K562 (cell line): Measurements from ENCODE around the gene IKBKG. TPM values are rescaled to one million over a fixed set of nuclear protein-coding genes. Genes with fewer than 3 reads are reported as not detected.

ENCODE experiments used
- ARID1B ChIP-seq: fragments of 450-650 bp; IDR thresholded peaks from 2 replicates; pipeline ENCODE4 v1.6.1; 2016; ENCODE audit warnings: antibody characterized with exemption, mild to moderate bottlenecking, inconsistent platforms
- BACH1 ChIP-seq: fragments of 200-800 bp; sonication (Bioruptor generic); IDR thresholded peaks from 2 replicates; pipeline ENCODE4 v1.6.1; 2016; ENCODE audit warnings: missing genetic modification characterization, missing compliant biosample characterization
- DACH1 ChIP-seq: fragments of 450-650 bp; IDR thresholded peaks from 2 replicates; pipeline ENCODE4 v1.6.1; 2018; ENCODE audit not compliant: partially characterized antibody
- ETS1 ChIP-seq: conservative IDR thresholded peaks from 2 replicates; pipeline ENCODE4 v1.6.1; 2011; ENCODE audit warnings: low read depth, mild to moderate bottlenecking, low read length; ENCODE audit not compliant: control insufficient read depth
- FOXO4 ChIP-seq: fragments of 450-650 bp; formaldehyde crosslinking; IDR thresholded peaks from 2 replicates; pipeline ENCODE4 v1.4.0; 2020; ENCODE audit warnings: mild to moderate bottlenecking, moderate library complexity
- JUN ChIP-seq, 2 experiments: sonication (generic) in 1 of 2; formaldehyde crosslinking in 1 of 2; IDR thresholded peaks; 2 replicates each; pipeline versions ENCODE4 v1.6.1 to v1.8.0; 2012 to 2022; ENCODE audit warnings: borderline replicate concordance in 2 of 2, mild to moderate bottlenecking in 2 of 2, improper control_type of control experiment in 1 of 2, low read depth in 1 of 2, low read length in 1 of 2, missing genetic modification reagents in 1 of 2
- MAFF ChIP-seq: IDR thresholded peaks from 2 replicates; pipeline ENCODE4 v1.6.1; 2012; ENCODE audit warnings: low read length, improper control_type of control experiment
- MBD2 ChIP-seq: sonication (generic); IDR thresholded peaks from 2 replicates; pipeline ENCODE4 v1.6.1; 2016; ENCODE audit warnings: low read depth, borderline replicate concordance
- MCM7 ChIP-seq, 2 experiments: fragments of 450-650 bp; IDR thresholded peaks; 2 replicates each; pipeline ENCODE4 v1.6.1; 2016 to 2018
- MYNN ChIP-seq, 2 experiments: sonication (generic); formaldehyde crosslinking in 1 of 2; IDR thresholded peaks; 2 replicates each; pipeline versions ENCODE4 v1.5.0 to v1.6.1; 2016 to 2020; ENCODE audit warnings: antibody characterized with exemption in 1 of 2, missing genetic modification reagents in 1 of 2
- NR2C2 ChIP-seq, 2 experiments: fragments of 200-800 bp in 1 of 2; sonication (Bioruptor generic) in 1 of 2; sonication (generic) in 1 of 2; formaldehyde crosslinking in 1 of 2; IDR thresholded peaks; 2 replicates each; pipeline versions ENCODE4 v1.6.1 to v1.8.0; 2016 to 2022; ENCODE audit warnings: mild to moderate bottlenecking in 1 of 2, missing compliant biosample characterization in 1 of 2, missing genetic modification characterization in 1 of 2, missing genetic modification reagents in 1 of 2
- PHF8 ChIP-seq: fragments of 200-600 bp; sonication (generic); IDR thresholded peaks from 2 replicates; pipeline ENCODE4 v1.6.1; 2012; ENCODE audit warnings: mixed run types, mild to moderate bottlenecking, inconsistent platforms, low read length, moderate library complexity, borderline replicate concordance
- RBFOX2 ChIP-seq: fragments of 200-400 bp; formaldehyde crosslinking; IDR thresholded peaks from 2 replicates; pipeline ENCODE4 v1.6.1; 2017; ENCODE audit warnings: low read depth, mild to moderate bottlenecking, low read length, moderate library complexity
- SIN3A ChIP-seq, 2 experiments: fragments of 150-350 bp in 1 of 2; IDR thresholded peaks; 2 replicates each; pipeline ENCODE4 v1.6.1; 2011 to 2016; ENCODE audit warnings: borderline replicate concordance in 2 of 2, low read depth in 2 of 2, low read length in 2 of 2, mild to moderate bottlenecking in 2 of 2, moderate library complexity in 2 of 2; ENCODE audit not compliant: control insufficient read depth in 1 of 2
- SP1 ChIP-seq: sonication (generic); formaldehyde crosslinking; IDR thresholded peaks from 2 replicates; pipeline ENCODE4 v1.8.1; 2022; ENCODE audit warnings: mild to moderate bottlenecking, missing genetic modification reagents
- TCF7L2 ChIP-seq: fragments of 150-350 bp; IDR thresholded peaks from 2 replicates; pipeline ENCODE4 v1.6.1; 2016; ENCODE audit warnings: low read depth, mild to moderate bottlenecking, low read length, moderate library complexity
- ZBTB2 ChIP-seq: fragments of 450-650 bp; IDR thresholded peaks from 2 replicates; pipeline ENCODE4 v1.6.1; 2016; ENCODE audit warnings: antibody characterized with exemption
- ZBTB7A ChIP-seq: IDR thresholded peaks from 2 replicates; pipeline ENCODE4 v1.6.1; 2011; ENCODE audit warnings: low read depth, mild to moderate bottlenecking, low read length, moderate library complexity, borderline replicate concordance; ENCODE audit not compliant: control insufficient read depth
- ZNF175 ChIP-seq: fragments of 200-800 bp; sonication (Bioruptor generic); IDR thresholded peaks from 2 replicates; pipeline ENCODE4 v1.6.1; 2016; ENCODE audit warnings: low read depth, mild to moderate bottlenecking, missing genetic modification characterization, missing compliant biosample characterization
- ZNF280A ChIP-seq: fragments of 450-650 bp; IDR thresholded peaks from 2 replicates; pipeline ENCODE4 v1.6.1; 2018; ENCODE audit warnings: mild to moderate bottlenecking, low read depth; ENCODE audit not compliant: partially characterized antibody
- polyA plus RNA-seq, 8 experiments: library from polyadenylated mRNA; depleted of rRNA in 4 of 8; stranded (reverse) in 5 of 8; unstranded in 3 of 8; fragments of >200 nt; fragmentation: Nextera tagmentation in 2 of 8; fragmentation: Illumina TruSeq in 1 of 8; extraction: Ambion mirVana in 2 of 8; extraction: Trizol in 1 of 8; gene quantifications; 2 replicates each; pipeline versions ENCODE4 v1.2.1 to v1.2.3, GENCODE V29; 2011 to 2014; ENCODE audit warnings: inconsistent platforms in 1 of 8, missing spikeins in 1 of 8
- total RNA-seq, 7 experiments: library from RNA; depleted of rRNA in 6 of 7; stranded (reverse); fragments of >200 nt in 6 of 7; fragmentation: Illumina TruSeq in 2 of 7; extraction: Trizol in 2 of 7; gene quantifications; 2 replicates each; pipeline versions ENCODE4 v1.2.1 to v1.2.3, GENCODE V29; 2011 to 2021; ENCODE audit warnings: low replicate concordance in 1 of 7

IKBKG gene
- total and polyA plus RNA-seq, 9 of the 15 experiments (the other 6 are each of a cell fraction or from before 2014, with no cell fraction given) = 0.68 to 60.0 (median 21.9) TPM

- TF ChIP-seq TCF7L2 (no peak), ZNF280A (no peak), SP1 (CRISPR knock-in tag) (peak; percentile 50; the same call in 1 of the 2 replicates), MYNN (IDR thresholded peaks at IDR 0.05) (peak; percentile 91), MYNN (CRISPR knock-in tag; IDR thresholded peaks at IDR 0.05) (no peak), PHF8 (peak; percentile 33; the same call in 1 of the 2 replicates), SIN3A (IDR thresholded peaks at IDR 0.05; ENCODE audit: borderline replicate concordance in 2 of 2, control insufficient read depth in 1 of 2, low read depth in 2 of 2, low read length in 2 of 2) (peak in 1 of 2 experiments; percentile 68; a peak in 1 of 4 replicates), DACH1 (peak; percentile 82), ETS1 (no peak), ZBTB7A (peak; percentile 64), MAFF (peak; percentile 96), MCM7 (IDR thresholded peaks at IDR 0.05) (no peak), BACH1 (tag) (peak; percentile 98), ZBTB2 (no peak; the same call in 1 of the 2 replicates), NR2C2 (CRISPR knock-in tag; IDR thresholded peaks at IDR 0.05) (no peak), NR2C2 (tag; IDR thresholded peaks at IDR 0.05) (peak; percentile 87), JUN (IDR thresholded peaks at IDR 0.05; ENCODE audit: borderline replicate concordance, low read depth, low read length) (peak; percentile 93), JUN (CRISPR knock-in tag; IDR thresholded peaks at IDR 0.05; ENCODE audit: borderline replicate concordance) (0 out of 2 replicates have a peak, but pooled peaks have one; percentile 38), ZNF175 (CRISPR knock-in tag) (peak; percentile 49; the same call in 1 of the 2 replicates), FOXO4 (CRISPR knock-in tag) (no peak), ARID1B (peak; percentile 91), RBFOX2 (peak; percentile 70), MBD2 (0 out of 2 replicates have a peak, but pooled peaks have one; percentile 31)
These were observed 5.3 kb upstream of the IKBKG start (continued) for GRCh38 chrX:154541896-154542722.
